Stimulated activated CD8-positive, alpha-beta memory T cell treated with anti-CD3 and anti-CD28 coated beads, Interleukin-15, amount 100 ng/mL, for 48 hours (primary cell): ENCODE measurements around the gene VPS33B.
"Not testable (repeated sequence)": the region's sequence is repeated elsewhere in the genome, so short reads cannot be mapped to it uniquely, and the experiment has no call there.

Source experiments
- DNase-seq, 2 donors: peaks; one replicate each; pipeline ENCODE4 v3.0.0-alpha.2; 2020; ENCODE audit warnings: low read depth in 2 of 2

The VPS33B gene

DNA sequence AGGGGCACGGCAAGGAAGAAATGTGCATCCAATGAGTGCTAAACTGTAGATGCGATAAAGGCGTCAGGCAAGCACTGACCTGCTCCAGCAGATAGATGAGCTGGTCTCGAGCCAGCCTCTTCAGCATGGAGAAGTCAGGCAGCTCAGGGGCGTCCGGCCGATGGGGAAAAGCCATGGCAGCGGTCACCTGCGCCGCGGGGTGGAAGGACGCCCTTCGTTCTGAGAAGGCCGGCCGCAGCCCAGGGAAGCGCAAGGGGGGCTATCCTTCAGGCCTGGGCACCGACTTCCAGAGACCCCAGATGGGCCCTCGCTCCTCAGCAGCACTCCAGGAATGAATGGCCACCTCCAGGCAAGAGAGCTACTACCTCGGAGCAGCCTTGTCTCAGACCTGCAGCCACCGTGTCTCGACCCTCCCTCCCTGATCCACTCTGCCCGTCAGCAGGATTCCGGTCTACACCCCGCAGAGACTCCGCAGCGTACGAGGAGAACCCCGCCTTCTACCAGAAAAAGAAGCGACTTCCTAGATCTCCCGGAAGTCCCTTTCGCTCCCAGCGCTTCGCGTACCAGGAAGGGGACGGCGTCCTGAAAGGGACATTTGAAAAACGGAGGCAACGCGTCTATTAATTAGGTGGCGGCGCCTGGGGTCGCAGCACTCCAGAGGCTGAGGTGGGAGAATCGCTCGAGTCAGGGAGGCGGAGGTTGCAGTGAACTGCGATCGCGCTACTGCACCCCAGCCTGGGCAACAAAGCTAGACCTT, at the start of gene VPS33B:
TSS of gene VPS33B (minus strand) at position 520 of the 757 bp plus-strand sequence. CDS start at position 175, 345 bp downstream.
- DNase-seq, result peak; percentile 66 to 69

DNA sequence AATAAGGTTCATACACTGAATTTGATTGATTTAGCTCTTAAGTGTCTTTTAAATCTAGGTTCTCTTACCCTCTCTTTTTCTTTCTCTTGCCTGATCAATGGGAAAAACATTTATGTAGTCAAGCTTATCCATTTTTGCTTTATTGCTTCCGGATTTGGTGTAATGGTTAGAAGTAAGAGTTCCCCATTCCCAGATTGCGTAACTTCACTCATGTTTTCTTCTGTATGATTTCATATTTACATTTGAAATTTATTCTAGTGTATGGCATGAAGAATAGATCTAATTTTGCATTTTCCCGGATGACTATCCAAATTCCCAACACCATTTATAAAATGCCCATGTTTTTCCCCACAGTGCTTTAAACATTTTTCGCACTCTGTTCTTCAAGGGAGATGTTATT, 49.8 kb upstream of the VPS33B start:
- no peak for DNase-seq

DNA sequence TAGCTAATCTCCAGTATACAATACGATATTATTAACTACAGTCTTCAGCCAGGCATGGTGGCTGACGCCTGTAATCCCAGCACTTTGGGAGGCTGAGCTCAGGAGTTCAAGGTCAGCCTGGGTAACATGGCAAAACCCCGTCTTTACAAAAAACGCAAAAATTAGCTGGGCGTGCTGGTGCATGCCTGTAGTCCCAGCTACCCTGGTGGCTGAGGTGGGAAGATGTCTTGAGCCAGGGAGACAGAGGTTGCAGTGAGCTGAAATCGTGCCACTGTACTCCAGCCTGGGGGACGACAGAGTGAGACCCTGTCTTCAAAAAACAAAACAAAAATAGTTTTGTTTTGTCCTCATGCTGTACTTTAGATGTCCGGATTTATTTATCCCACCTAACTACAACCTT, 48.5 kb upstream of the VPS33B start:
- DNase-seq, result no peak

DNA sequence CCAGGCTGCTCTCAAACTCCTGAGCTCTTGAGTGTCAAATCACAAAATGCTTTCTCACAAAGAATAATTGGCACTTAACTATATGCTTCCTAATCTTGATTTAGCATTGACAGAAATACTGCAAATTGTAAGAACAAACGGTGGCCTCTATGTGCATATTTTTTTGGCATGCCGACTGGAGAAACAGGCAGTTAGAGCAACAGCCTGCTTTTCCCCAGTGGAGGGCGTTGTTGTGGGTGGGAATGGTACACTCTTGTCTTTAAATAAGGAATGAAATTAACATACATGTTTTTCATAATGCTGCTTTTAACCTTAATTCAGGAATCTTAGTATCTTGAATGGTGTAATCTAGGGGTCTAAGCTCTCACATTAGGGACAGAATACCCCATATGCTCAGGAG, 46.6 kb upstream of the VPS33B start:
- no peak for DNase-seq

DNA sequence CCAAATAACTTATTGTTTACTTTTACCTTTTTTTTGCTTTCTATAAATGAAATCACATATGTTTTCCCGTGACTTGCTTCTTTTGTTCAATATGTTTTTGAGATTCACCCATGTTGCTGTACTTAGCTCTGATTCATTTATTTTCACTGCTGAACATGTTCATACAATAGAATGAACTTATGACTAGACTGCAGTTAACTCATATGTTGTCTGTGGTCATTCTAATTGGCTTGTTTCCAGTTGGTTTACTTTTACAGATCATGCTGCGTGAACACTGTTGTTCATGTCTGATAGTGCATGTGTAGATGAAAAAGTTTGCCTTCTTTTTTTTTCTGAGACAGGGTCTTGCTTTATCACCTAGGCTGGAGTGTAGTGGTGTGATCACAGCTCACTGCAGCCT, 46.0 kb upstream of the VPS33B start:
- DNase-seq, result no peak

DNA sequence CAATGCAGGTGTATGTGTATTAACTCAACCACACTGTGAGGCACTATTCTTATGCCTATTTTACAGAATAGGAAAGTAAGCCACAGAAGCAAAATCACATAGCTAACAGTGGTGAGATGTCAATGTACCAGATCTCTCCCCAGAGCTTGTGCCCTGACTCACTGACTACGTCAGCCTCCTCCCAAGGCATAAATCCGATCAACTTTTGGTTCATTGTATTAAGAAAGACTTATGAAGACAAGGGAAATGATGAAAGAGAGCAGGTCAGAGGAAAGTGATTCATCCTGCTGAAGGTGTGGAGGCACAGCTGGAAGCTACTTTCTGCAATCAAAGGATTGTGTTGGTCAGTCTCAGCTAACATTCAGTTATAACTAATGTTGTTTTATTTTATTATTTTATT, 44.6 kb upstream of the VPS33B start:
- DNase-seq, result no peak

DNA sequence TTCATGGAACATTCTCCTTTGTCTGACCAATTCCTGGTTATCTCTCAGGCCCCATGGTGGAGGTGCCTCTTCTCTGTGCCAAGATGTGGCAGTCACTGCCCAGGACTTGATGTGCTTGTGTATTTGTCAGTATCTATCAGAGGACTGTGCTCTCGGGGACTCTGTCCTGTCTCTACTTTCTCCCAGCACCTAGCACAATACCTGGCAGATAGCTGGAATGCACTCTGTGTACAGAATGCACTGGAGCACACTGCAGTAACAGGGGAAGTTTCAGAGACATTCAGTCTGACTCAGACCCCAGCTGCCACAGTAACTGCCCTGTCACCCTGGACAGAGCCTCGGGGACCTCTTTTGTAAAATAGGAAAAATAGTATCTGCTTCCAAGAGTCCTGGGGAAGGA, 43.1 kb upstream of the VPS33B start:
- no peak for DNase-seq

DNA sequence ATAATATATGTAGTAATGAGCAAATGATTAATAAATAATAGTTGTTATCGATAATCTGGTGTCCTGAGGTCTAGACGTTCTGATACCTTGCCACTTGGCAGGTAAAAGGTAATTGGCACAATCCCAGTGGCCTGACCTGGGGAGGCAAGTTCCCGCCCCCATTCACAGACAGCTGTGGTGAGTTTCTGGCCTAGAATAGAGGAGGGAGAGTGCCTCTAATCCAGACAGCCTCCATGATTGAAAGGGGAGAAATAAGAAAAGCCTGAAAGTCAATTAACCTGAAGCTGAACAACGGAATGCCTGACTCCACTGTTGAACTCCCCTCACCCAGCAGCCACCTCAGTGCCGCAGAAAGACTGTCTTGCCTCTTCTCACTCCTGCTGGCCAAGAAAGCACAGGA, 39.6 kb upstream of the VPS33B start:
- no peak for DNase-seq

DNA sequence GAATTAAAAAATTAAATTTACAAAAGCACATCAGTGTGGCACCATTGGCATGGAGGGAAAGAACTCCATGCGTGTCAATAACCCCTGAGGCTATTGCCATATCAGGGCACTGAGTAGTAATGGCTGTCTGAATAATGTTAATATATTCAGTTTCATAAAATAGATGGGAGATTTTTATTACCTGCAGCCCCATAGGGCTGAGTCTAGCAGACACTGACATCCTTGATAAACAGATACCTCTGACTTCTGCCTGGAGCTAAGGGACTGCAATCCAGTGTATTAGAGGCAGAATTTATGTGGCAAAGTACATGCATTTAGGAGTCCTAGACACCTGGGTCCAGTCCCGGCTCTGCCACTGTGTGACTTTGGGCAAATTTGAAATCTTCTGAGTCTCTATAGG, 38.8 kb upstream of the VPS33B start:
- no peak for DNase-seq

DNA sequence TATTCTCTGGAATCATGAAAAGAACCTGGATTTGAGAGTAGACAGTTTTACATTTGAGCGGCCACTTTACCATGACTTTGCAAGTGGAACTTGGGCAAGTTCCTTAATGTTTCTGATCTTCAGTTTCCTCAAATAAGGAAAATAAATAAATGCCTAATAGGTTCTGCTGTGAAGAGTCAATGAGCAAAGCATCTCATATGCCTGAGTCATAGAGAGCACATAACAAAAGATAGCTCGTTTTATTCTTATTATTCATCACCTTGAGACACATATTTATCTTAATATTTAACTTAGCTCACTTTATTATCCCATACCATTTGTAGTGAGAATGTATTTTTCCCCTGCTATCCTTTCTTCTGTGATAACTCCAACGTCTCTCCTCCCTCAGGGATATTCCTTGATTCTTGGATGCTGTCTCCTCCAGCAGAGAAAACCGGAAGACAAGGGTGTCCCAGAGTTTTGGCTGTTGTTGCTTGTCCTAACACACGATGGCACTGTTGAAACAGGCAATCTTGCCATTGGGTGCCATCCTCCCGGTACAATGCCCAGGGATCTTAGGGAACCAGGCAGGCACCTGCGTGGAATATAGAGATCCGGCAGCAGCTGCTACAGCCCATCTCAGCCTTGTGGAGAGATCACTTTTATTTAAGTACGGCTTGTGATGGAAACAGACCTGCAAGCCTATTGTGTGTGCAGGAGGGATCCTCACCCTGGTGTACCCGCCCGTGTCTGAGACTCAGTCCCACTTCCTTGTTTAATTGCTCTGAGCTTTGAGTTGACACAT, 33.3 kb upstream of the VPS33B start:
- no peak for DNase-seq

DNA sequence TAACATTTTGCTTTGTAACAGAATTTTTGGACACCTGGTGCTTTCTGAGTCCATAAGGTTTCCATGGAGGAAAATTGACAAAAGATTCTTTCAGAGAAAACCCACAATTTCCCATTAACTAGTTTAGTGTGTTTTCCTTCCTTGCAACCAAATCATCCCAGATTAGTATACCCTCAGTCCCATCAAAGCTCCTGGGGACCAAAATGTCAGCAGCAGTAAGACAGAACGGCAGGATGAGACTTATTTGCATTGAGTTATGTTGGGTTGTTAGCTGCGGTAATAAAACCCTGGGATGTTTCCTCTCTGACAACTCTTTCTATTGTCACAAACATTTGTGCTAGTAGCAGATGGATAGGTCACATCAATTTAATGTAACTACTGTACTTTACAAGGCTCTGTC, 32.4 kb upstream of the VPS33B start:
- no peak for DNase-seq

DNA sequence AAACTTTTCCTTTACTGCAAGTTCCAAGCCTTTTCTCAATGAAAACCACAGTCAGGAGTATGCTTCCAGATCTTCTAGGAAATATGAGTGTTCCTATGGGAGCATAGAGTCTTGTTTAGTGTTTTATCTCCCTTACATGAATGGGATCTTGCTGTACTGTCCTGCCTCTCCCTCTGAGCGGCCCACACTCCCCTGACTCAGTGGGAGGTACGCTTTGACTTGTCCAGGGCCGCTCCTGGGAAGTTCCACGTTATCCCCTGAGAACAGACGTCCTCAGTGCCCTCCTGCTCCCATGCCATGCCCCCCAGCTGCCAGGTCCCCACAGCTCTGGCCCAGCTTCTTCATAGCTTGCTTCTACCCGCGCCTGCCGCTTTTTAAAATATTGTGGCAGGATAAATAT, 28.9 kb upstream of the VPS33B start:
- DNase-seq, result no peak

DNA sequence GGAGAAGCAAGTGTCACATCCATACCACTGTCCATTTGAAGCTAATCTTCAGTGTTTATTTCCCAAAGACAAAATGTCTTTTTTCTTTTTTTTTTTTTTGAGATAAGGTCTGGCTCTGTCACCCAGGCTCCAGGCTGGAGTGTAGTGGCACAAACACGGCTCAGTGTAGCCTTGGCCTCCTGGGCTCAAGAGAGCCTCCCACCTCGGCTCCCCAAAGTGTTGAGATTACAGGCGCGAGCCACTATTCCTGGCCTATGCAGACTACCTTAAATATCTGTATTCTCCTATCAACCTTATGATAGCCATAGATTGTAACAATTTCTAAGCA, 27.7 kb upstream of the VPS33B start:
- no peak for DNase-seq

DNA sequence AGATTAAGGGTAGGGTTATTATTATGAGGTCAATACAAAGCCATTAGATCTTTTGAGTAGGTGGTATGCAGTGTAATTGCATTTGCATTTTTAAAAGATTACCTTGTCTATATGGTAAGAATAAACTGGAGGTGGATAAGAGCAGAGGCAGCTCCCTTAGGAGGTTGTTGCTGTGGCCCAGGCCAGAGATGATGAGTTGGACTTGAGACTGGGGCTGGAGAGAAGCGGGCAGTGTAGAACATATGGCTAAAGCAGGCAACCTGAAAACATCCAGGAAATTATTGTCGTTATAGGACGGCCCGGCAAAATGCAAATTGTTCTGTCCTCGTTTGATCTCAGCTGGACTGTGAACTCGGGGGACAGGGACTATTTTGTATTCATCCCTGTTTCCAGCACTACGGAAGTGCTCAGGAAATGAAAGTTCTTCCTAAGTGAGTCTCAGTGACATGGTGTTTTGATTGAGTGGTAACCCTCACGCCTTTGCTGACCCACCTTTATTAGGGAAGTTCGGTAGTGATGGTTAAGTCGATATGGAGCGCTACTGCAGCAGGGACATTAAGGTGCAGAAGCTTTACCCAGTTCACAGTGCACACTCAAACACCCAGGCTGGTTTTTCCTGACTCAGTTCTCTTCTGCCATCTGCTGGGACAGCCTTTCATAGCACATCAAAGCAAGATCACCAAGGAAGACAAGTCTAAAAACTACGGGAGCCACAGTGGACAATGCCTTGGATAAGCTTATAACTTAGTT, 27.2 kb upstream of the VPS33B start:
- no peak for DNase-seq

DNA sequence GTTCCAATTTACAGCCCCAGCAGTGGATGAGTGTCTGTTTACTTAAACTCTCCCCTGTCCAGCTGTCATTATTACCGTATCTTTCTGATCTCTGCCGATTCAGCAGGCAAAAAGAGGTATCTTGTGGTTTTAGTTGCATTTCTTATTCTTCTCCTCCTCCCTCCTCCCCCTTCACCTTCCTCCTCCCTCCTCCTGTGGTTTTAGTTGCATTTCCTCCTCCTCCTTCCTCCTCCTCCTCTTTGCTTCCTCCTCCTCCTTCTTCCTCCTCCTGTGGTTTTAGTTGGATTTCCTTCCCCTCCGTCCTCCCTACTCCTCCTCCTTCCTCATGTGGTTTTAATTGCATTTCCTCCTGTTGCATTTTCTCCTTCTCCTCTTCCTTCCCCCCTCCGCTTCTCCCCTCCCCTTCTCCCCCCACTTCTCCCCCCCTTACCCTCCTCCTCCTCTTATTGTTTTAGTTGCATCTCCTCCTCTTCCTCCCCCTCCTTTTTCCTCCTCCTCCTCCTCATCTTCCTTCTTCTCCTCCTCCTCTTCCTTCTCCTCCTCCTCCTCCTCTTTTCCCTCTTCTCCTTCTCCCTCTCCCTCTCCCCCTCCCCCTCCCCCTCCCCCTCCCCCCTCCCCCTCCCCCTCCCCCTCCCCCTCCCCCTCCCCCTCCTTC, 25.3 kb upstream of the VPS33B start:
- DNase-seq, result no peak

DNA sequence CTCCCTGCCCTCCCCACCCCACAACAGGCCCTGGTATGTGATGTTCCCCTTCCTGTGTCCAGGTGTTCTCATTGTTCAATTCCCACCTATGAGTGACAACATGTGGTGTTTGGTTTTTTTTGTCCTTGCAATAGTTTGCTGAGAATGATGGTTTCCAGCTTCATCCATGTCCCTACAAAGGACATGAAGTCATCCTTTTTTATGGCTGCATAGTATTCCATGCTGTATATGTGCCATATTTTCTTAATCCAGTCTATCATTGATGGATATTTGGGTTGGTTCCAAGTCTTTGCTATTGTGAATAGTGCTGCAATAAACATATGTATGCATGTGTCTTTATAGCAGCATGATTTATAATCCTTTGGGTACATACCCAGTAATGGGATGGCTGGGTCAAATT, 23.7 kb upstream of the VPS33B start:
- not testable (repeated sequence) for DNase-seq

DNA sequence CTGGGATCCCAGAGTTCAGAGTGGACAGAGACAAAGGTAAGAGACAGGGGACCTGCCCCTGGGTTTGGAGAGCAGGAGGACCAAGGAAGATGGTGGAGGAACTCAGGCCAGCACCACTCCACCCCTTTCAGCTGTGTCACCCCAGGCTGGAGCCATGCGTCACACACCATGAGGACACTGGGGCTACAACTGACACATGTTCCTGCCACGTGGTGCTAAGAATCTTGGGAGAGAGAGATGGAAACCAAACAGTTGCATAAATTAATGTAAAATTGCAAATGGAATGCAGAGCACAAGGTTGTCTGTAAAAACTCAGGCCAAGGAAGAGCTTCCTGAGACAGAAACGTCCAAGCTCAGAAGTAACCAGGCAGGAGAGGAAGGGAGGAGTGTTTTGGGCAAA, 22.7 kb upstream of the VPS33B start:
- no peak for DNase-seq

DNA sequence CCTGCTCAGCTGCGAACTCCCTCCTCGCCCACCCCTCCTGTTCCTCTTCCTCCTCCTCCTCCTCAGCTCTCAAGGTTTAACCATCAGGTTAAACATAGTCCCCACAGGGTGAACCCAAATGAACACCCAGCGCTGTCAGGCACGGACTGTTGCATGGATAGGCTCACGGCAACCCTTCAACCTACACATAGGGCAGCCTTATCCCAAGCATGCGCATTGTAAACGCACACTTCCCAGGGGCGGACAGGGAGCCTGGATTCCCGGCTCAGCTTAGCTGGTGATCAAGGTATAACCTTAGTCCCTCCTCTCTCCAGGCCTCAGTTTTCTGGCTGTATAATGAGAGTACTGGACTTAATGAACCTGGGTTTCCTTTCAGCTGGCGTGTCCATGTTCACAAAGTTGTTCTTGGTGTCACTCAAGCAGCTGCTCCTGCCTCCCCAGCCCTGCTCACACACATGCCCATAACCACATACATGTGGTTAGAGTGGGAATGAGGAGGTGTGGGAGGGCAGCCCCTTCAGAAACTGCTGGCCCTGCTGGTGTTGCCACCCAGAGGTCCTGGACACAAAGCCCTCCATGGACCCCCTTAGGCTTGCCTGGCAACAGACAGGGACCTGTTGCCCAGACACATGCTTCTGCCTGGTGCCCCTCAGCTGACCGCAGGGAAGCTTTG, 20.9 kb upstream of the VPS33B start:
- DNase-seq, result no peak

DNA sequence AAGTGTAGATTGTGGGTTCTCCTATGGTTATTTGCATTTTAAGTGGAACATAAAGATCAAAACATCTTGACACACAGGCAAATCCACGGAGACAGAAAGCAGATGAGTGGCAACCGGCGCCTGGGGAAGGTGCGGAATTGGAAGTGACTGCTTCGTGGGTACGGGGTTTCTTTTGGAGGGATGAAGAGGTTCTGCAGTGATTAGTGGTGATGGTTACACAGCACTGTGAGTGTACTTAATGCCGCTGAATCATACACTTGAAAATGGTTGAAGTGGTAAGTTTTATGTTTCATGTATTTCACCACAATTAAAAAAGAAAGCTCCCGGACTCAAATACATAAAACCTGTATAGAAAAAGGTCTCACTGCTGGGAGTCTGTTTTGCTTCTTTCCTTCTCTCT, 18.5 kb upstream of the VPS33B start:
- DNase-seq, result no peak

DNA sequence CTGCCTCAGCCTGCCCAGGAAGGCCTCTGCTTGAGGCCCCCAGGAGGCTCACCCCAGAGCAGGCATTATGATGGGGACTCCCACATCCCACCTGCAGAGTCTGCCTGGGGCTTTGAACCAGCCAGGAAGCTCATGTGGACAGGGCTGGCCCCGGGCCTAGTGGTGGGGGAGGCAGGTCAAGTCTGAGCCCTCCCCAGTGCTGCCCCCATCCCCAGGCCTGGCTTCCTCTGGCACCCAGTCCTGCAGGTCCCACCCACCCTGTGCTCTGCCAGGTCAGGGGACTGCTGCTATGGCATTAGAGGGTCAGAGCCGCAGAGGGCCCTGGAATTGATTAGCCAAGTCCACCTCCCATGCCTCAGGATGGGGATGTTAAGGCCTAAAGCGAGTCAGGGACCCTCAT, 17.6 kb upstream of the VPS33B start:
- no peak for DNase-seq

DNA sequence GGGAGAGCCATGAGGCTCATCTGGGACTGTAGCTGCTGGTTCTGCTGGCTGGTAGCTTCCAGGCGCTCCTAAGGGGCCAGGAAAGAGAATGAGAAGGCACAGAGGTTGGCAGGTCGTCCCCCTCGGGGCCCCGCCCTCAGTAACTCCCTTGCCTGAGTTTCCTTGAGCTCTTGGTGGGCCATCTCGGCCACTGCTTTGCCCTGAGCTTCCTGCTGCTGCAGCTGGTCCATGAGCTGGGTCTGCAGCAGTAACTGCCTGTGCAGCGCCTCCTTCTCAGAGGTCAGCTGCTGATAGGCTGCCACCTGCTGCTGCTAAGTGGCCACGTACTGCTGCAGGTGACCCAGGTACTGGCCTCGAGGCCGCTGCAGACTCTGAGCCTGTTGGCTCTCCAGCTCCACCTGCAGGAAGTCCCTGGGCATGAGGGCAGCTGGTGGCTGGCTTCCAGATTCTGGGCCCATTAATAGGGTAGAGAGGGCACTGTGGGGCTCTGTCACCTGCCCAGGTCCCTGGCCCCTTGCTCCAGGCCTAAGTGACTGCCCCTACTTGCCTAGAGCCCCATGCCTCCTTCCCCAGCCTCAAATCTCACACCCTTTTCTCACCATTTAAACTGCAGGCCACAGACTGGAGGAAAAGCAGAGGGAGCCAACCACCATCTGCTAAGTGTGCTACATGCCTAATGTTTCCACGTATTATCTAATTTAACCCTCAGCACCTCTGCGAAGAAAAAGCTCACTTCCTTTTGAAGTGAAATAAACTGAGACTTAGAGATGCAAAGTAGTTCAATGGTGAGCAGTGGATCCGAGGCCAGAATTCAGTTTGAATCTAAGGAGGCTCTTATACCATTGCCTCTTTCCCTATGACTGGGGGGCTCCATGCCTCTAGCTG, 10.8 kb upstream of the VPS33B start:
- DNase-seq, result peak in 1 of 2 donors; percentile 22
